Lower lobe of right lung (tissue), 2 donors: ENCODE measurements around the gene ZXDC. TPM values are rescaled to one million over a fixed set of nuclear protein-coding genes. Genes with fewer than 3 reads are reported as not detected.

Experiments
- ATAC-seq, 2 donors: fragments of 200-7000 bp; cut with Tn5 transposase; one replicate each; pipeline ENCODE4 v1.9.1; 2020 to 2022; ENCODE audit warnings: mild to moderate bottlenecking in 2 of 2, moderate library complexity in 2 of 2
- DNase-seq: peaks from one replicate; pipeline ENCODE4 v3.0.0-alpha.2; 2020
- H3K27ac ChIP-seq: fragments of 200-600 bp; one replicate; pipeline ENCODE4 v1.8.0; 2022
- H3K27me3 ChIP-seq: fragments of 200-600 bp; one replicate; pipeline ENCODE4 v1.8.0; 2022; ENCODE audit warnings: low read depth
- H3K36me3 ChIP-seq: fragments of 200-600 bp; one replicate; pipeline ENCODE4 v1.8.0; 2022; ENCODE audit warnings: mild to moderate bottlenecking
- H3K4me1 ChIP-seq: fragments of 200-600 bp; one replicate; pipeline ENCODE4 v1.8.0; 2022
- H3K4me3 ChIP-seq: fragments of 200-600 bp; one replicate; pipeline ENCODE4 v1.8.0; 2022; ENCODE audit warnings: mild to moderate bottlenecking
- H3K9me3 ChIP-seq: fragments of 200-600 bp; one replicate; pipeline ENCODE4 v1.8.0; 2022
- CTCF ChIP-seq: fragments of 200-600 bp; IDR thresholded peaks from one replicate; pipeline ENCODE4 v1.8.0; 2022; ENCODE audit warnings: antibody characterized with exemption, mild to moderate bottlenecking
- intact Hi-C: fragments of 100-400 bp; cut with DNase I; formaldehyde crosslinking; loops from one replicate; pipeline ENCODE4 v1.11.0; 2022
- total RNA-seq: library from RNA; stranded (reverse); fragmentation: NEBNext Ultra II Directional; extraction: Animal tissue kit (Norgen Biotek cat#: 25700); gene quantifications from one replicate; pipeline ENCODE4 v1.2.1, GENCODE V29; 2021
- donor health status: DM: no; HTN: yes; CAD: no; lungs with severe emphysema.

The ZXDC gene
- total RNA-seq, 1 donor from 2014 or later, result 40.4 TPM

DNA sequence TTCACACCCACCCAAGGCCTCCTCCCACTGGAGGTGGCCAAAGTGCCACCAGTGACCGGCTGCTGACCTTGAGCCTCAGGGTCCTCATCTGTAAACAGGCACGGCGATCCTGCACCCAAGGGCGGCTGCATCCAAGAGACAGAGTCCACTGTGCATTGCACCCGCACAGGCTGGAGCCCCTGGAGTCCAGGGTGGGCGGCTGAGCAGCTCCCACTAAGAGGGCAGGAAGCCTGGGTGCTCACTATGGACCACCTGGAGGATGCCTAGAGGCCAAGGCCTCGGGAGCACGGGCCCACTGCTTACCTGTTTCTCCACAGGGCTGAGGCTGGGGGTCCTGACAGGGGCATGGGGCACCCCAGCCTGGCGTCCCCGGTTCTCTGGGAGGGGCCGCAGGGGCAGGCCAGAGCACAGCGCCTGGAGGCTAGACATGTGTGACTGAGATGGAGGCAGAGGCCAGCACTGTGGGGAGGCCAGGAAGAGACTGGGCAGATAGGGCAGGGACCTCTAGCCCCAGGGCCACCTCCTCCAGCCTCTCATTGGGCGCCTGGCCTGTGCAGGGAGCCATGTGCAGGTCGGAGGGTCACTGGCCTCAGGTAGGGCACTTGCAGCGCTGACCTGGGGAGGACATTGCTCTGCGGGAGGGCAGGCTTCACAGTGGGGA lies 41.7 kb upstream of the ZXDC start, which contains the start of gene UROC1:
Gene UROC1 (minus strand): TSS at position 483 of the 661 bp plus-strand sequence. CDS start 54 bp downstream, at position 429.
- DNase-seq, result peak; percentile 36
- peak in 1 of 2 donors; percentile 18 for ATAC-seq

GRCh38 chr3:126516936-126517290 lies 41.2 kb upstream of the ZXDC start:
- Histone ChIP-seq H3K27me3 (peaks cover 4% of the 10 kb centered on the region), H3K36me3 (no peaks in the 10 kb centered on the region), H3K27ac (no peak overlapping the region), H3K9me3 (no peaks in the 10 kb centered on the region), H3K4me1 (no peaks in the 10 kb centered on the region), H3K4me3 (no peak overlapping the region)
- no peak for TF ChIP-seq CTCF
- intact Hi-C loops, result no loop called here
- DNase-seq (no peak), ATAC-seq (no peak)

More for the DNA sequence above, 41.7 kb upstream of the ZXDC start, which contains the start of gene UROC1:
- Histone ChIP-seq H3K27ac (no peak within 1 kb of the TSS), H3K4me3 (no peak within 1 kb of the TSS), H3K27me3 (peaks cover 4% of the 10 kb centered on the region), H3K4me1 (no peaks in the 10 kb centered on the region), H3K9me3 (no peaks in the 10 kb centered on the region), H3K36me3 (no peaks in the 10 kb centered on the region)
- TF ChIP-seq CTCF, result no peak
- intact Hi-C loops, result no loop called here

DNA sequence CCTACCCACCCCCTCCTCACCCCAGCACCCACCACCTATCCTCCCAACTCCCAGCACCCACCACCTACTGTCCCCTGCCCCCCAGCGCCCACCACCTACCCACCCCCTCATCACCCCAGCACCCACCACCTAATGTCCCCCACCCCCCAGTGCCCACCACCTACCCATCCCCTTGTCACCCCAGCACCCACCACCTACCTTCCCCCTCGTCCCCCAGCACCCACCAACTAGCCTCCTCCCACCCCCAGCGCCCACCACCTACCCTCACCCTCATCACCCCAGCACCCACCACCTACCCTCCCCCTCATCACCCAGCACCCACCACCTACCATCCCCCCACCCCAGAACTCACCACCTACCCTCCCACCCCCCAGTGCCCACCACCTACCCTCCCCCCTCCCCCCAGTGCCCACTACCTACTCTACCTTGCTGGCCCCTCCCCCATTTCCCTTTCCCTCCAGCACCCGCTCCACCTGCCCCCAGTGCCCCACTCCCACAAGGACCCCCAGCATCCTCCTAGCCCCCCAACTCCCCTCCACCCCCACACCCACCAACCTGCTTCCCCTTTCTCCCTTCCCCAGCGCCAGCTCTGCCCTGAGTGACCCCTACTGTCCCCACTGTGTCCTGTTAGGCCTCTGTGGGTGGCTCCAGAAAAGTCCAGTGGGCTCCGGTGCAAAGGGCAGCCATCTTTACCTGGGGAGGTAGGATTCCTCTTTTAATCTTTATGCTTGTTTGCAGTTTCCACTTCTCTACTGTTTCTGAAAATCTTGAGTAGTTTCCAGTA lies 40.7 kb upstream of the ZXDC start:
- no peaks in the 10 kb centered on the region for H3K36me3 ChIP-seq
- DNase-seq (no peak), ATAC-seq (no peak)
- H3K9me3 ChIP-seq, result no peaks in the 10 kb centered on the region
- intact Hi-C loops, result no loop called here
- H3K4me3 ChIP-seq, result no peak overlapping the region
- TF ChIP-seq CTCF, result no peak
- H3K4me1 ChIP-seq, result no peaks in the 10 kb centered on the region
- H3K27me3 ChIP-seq, result peaks cover 4% of the 10 kb centered on the region
- no peak overlapping the region for H3K27ac ChIP-seq

DNA sequence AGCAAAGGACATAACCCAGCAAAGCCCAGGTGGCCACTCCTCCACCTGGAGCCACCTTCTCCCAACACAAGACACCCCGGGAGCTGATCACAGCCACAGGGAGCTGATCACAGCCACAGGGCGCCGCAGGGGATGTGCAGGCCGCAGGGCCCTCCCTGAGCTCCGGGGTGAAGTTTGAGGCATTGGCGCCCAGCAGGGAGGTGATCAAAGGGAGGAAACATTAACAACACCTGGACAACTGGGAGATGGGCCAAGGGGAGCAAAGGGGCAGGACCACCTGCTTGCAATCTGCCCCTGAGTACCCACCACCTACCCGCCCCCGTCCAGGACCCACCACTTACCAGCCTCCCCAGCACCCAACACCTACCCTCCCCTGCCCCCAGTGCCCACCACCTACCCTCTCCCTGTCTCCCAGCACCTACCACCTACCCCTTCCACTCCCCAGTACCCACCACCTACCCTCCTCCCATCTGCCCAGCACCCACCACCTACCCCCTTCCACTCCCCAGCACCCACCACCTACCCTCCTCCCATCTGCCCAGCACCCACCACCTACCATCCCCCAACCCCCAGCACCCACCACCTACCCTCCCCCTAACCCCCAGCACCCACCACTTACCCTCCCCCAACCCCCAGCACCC lies 39.5 kb upstream of the ZXDC start:
- no peak for ATAC-seq
- intact Hi-C loops, result no loop called here
- no peaks in the 10 kb centered on the region for H3K36me3 ChIP-seq
- peaks cover 4% of the 10 kb centered on the region for H3K27me3 ChIP-seq
- H3K27ac ChIP-seq, result no peak overlapping the region
- no peaks in the 10 kb centered on the region for H3K9me3 ChIP-seq
- peak; percentile 29 for DNase-seq
- no peak overlapping the region for H3K4me3 ChIP-seq
- no peak for TF ChIP-seq CTCF
- no peaks in the 10 kb centered on the region for H3K4me1 ChIP-seq

DNA sequence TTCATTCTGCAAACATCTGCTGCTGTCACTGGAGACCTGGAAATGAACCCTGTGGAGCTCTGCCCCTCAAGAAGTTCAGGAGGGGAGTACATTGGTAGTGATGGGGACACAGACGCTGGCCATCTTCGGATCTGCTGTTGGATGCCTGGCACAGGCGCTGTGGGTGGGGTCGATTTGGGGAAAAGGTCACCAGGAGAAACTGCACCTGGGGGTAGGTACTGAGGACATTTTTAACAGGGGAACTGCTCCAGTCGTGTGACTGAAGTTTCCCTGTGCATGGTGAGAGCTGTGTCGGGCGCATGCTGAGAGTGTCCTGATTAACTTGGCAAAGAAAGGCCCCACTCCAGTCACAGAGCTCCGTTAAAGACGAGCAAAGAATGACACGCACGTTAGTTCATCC lies 38.5 kb upstream of the ZXDC start:
- H3K4me1 ChIP-seq, result no peaks in the 10 kb centered on the region
- intact Hi-C loops, result no loop called here
- H3K27ac ChIP-seq, result no peak overlapping the region
- DNase-seq, result no peak
- ATAC-seq, result no peak
- H3K4me3 ChIP-seq, result no peak overlapping the region
- H3K27me3 ChIP-seq, result peaks cover 4% of the 10 kb centered on the region
- H3K36me3 ChIP-seq, result no peaks in the 10 kb centered on the region
- TF ChIP-seq CTCF, result no peak
- H3K9me3 ChIP-seq, result no peaks in the 10 kb centered on the region
